Hepatic stellate cell (primary cell): ENCODE results near the gene SEPTIN3.

Experiments
- DNase-seq: peaks from one replicate; pipeline ENCODE4 v3.0.0; 2011; ENCODE audit warnings: low spot score

Gene SEPTIN3

DNA sequence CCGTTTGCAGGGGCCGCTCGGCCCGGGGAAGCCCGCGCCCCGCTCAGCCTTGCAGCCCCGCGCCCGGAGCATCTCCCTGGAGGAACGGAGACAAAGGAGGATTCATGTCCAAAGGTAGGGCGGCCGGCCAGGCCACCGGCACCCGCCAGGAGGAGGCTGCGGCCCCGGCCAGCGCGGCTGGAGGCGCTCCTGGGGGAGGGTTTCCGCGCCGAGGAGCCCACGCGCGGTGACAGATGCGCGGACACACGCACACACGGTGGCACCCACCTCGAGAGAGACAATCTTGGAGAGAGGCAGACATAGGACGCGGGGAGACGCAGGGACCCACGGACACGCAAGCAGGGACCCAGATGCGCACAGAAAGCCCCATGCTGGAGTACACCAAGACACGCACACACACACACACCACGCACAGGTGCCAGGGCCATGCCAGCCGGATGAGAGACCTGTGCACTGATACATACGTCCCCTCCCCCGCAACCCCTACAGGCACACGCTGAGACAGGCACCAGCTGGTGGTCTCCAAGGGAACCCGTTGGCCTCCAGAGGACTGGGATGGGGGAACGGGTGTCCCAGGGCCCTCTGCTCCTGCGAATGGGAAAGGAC lies 7.8 kb downstream of the SEPTIN3 start:
- no peak for DNase-seq

DNA sequence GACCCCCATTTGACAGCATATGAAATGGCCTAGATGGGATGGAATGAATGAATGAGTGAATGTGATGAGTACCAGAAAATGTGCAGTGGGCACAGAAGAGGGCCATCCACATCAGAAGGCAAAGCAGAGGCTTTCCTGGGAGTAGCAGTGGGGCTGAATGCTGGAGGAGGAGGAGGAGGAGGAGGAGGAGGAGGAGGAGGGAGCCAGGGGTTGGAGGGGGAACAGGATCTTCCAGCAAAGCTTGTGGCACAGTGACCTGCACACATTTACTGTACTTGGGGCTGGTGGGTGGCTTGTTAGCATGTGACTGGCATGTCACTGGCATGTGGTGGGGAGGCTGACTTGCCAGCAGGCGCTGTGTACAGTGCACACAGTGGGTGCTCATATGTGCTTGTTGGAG lies 9.5 kb downstream of the SEPTIN3 start:
- DNase-seq: no peak

DNA sequence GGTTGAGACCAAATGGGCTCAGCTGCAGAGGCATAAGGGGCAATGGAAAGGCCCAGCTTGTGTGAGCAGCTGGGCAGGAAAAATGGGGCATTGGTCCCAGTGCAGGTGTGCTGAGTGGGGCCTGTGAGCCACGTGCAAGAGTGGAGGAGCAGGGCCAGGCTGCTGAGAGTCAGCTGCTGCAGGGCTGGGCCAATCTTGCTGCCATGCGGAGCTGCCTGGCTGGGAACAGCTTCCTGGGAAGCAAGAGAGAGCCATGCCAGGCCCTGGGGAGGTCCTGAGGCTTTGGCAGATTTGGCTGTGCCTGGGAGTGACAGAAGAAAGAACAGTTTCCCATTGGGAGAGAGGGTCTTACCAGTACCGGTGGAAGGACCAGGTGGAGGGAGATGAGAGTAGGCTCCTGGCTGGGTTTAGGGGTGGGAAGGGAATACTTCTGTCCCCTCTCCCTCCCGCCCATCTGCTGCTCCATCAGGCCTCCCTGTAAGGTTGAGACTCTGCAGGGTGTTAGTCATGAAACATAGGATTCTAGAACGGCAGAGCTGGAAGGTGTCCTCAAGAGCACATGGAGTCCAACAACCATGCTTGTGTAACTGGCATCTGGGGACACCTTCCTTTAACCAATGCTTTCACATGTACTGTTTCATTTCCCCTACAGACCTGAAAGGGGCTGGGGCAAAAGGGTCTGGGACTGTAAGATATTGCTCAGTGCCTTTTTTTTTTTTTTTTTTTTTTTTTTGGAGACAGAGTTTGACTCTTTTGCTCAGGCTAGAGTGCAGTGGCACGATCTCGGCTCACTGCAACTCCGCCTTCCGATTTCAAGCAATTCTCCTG lies 10.4 kb downstream of the SEPTIN3 start:
- no peak for DNase-seq

DNA sequence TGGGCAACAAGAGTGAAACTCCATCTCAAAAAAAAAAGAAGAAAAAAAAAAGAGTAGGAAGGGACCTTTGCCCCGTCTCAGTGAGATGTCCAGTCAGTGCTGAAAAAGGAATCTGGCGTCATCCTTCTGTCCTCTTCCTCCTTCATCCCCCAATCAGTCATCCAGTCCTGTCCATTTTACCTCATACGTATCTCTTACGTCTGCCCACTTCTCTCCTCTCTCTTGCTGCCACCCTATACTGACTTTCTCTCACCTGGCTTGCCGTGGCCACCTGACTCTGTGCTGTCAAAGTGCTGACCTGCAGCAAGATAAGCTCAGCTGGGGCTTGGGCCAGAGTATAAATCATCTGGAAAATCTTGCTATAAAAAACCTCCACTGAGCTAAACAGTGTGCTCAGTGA lies 13.6 kb downstream of the SEPTIN3 start:
- no peak for DNase-seq

DNA sequence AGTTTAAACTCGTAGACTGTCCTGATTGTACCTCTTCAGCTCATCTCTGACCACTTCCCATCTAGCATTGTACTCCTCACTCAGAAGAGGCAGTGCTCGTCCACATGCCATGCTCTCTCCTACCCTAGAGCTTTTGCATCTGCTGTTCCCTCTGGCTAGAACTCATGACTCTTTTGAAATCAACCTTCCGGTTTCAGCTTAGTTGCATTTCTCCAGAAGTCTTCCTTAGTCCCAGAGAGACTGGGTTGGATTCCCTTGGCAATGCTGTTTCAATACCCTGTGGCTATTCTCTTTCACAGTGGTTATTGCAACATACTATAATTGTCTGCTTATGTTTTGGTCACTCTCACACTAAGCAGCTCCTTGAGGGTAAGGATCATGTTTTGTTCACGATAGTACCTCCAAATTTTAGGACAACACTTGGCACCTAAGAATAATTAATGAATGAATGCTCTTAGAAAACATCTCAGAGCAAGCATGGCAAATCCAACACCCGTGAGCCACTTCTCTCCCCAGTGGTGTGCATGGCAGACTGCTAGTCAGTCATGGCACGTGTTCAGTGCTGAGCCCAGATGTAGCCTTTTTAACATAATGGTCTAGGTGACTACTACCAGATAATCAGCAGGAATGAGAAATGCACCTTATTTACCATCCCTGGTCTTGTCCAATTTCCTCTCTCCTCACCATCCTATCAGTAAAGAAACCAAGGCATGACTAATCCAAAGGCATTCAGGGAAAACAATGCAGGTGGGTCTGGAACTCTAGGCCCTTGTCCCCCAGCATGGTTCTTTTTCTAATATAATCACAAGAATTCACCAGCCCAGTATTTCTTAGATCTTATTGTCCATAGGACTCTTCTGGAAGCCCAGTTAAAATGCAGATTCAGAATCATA lies 14.5 kb downstream of the SEPTIN3 start:
- no peak for DNase-seq

DNA sequence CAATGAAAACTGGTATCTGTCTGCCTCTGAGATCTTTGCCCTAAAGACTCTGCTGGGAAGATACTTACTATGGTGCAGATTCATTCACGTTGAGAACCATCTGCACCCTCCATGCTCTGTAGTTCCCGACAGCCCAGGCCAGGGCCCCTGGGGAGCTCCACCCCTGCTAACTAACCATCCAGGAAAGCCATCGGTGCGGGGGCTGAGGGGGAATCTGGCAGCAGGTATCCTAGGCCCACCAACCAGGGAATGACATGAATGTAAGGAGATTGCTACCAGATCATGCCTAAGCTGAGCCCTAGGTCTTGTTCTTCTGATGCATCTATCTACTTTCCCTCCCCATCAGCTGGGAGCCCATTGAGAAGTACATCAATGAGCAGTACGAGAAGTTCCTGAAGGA lies 18.0 kb downstream of the SEPTIN3 start:
- no peak for DNase-seq

DNA sequence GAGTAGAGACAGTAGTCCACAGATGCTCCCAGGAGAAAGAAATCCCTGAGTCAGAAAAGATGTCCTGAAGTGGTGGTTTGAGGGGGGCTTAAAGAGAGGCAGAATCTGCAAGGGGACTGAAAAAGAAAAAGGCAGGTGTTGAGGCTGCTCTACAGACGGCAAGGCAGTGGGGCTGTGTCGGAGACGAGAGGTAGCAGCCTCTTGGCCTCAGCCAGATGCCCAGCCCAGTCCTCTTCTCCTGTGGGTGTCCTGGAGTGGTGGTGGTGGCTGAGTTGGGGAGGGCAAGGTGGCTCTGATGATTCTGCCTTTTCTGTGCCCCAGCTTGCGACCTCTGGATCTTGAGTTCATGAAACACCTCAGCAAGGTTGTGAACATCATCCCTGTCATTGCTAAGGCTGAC lies 20.0 kb downstream of the SEPTIN3 start:
- DNase-seq: no peak

DNA sequence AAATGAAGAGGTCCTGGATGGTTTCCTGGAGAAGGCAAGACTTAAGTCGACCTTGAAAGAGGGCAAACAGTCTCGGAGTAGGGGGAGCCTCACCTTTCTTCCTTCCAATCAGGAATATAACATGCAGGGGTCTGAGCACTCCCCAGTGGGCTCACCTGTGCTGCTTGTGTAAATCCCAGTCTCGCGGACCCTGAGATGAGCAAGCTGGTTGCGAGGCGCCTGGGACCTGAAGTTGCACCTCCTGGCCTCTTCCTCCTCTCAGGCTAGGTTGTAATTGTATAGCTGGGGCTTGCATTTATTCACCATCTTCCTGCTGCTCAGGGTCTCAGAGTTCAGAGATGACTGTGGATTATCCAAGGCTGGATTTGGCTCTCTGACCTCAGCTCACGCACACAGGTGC lies 21.9 kb downstream of the SEPTIN3 start:
- DNase-seq: no peak

DNA sequence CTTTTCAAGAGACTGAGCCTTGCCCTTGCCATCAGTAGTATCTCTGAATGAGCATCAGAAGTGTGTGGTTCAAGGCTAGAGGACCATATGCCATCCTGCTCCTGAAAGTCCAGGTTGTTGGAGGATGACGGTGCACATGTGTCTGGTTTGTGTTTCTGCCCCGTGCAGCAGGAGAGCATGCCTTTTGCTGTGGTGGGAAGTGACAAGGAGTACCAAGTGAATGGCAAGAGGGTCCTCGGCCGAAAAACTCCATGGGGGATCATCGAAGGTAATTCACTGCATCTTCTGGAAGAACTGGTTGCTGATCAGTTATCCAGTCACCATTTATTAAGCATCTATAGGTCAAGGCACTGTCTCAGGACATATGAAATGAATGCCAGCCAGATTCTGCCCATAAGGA lies 23.3 kb downstream of the SEPTIN3 start:
- DNase-seq: no peak

DNA sequence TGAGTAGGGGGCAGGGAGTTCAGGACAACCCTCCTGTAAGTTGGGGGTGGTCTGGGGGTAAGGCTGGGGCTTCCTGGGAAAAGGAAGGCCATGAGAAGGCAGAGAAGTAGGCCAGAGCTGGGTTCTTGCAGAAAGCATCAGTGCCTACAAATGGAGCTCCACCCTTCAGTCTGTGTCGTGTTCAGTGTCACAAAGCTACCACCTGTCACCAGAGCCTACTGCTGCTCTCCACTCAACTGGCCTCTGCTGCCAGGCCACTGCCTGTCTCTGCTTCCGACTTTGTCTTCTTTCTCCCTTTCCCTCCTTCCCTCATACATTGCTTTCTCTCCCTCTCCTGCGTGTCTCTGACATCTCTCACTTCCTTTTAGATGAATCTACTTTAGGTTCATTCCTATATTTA lies 26.0 kb downstream of the SEPTIN3 start:
- no peak for DNase-seq

DNA sequence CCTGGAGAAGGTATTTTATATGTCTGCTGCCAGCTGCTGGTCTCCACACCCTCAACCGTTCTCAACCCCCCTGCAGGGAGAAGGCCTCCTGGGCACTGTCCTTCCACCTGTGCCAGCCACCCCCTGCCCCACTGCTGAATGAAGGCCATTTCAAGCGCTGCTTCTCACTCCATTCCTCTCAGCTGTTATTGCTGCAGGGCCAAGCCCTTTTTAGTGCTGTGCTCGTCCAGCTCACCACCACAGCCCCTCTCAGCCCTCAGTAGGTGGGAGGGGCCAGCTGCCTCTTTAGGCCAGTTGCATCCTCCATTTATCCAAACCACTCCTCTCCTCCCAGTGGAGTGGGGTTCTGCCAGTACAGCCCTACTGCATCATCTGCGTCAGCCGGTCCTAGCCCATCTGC lies 27.6 kb downstream of the SEPTIN3 start:
- no peak for DNase-seq

DNA sequence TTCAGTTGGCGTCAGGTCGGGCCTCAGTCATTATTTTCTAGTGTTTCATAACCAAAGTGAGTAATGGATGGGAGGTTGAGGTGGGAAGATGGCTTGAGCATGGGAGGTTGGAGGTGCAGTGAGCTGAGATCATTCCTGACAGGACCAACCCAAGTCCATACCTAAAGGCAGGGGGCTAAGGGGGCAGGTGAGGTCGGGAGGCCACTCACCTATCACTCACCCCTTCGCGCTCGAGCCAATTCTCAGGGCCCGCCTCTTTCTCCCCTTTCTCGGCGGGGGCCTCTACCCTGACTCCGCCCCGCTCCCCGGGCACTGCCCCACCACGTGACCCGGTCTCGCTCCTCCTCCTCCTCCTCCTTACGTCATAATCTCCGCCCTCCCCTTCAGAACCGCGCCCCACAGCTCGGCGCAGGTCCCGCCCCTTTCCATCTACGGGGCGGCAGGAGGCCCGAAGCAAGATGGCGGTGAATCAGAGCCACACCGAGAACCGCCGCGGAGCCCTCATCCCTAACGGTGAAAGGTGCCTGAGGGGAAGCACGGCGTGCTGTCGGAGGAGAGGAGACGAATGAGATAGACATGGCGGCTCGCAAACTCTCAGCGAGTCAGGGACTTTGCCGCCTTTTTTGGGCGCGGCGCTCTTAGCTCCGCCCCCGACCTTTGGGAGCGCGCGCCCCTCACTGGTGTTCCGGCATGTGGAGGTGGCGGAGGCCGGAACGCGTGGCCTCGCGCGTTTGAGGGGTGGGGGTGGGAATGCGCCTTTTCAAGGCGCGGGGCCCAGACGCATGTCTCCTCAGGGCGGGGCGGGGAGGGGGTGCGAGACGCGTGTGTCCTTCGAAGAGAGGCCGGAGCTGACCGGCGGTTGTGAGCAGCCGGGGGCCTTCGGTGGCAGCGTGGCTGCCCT lies 29.4 kb downstream of the SEPTIN3 start, which contains the start of gene WBP2NL:
Gene WBP2NL, plus strand, starts transcription at position 428 of the 901 bp plus-strand sequence. Its CDS starts 31 bp downstream, at position 459.
- peak; percentile 58 for DNase-seq

DNA sequence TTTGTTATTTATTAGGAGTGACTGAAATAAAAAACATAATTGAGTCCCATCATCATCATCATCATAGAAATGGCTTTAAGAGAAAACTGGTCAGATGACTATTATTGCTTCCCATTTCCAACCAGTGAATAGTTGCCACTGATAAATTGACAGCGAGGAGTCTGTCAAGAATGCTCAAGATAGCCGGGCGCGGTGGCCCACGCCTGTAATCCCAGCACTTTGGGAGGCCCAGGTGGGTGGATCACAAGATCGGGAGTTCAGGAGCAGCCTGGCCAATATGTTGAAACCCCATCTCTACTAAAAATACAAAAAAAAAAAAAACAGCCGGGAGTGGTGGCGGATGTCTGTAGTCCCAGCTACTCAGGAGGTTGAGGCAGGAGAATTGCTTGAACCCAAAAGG lies 31.2 kb downstream of the SEPTIN3 start:
- DNase-seq: no peak

DNA sequence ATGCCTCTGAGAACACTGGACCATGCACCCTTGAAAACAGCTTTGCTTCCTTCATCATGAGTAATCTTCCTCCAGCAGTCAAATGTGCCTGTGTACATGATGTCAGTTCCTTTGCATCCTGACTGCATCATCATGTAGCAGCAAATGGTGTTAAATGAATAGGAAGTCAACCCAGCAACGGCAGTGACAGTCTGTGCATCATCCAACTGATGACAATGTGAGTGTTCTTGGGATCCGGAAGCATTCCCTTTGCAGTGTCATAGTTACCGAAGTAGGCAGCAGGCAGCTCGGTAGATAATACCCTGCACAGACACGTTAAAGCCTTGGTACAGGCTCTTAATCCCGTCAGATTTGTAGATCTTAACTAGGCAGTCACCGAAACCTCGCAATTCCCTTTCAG lies 31.9 kb downstream of the SEPTIN3 start:
- no peak for DNase-seq

DNA sequence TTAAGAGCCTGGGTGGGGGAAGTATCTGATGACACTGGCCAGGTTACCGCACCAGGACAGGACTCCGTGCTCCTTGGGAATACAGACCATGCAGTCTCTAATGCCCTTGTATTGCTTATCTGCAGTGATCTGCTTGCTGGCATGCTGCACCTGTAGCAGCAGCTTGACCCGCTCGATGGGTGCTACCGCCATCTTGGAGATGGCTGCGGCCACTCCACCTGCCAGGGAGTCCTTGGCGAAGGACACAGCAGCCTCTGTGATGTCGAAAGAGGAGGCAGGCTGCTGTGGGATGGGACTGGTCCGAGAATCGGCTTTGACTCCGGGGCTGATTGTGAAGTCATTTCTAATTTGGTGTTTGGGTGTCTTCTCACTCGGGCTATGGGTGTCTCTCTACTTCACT lies 32.5 kb downstream of the SEPTIN3 start:
- no peak for DNase-seq

DNA sequence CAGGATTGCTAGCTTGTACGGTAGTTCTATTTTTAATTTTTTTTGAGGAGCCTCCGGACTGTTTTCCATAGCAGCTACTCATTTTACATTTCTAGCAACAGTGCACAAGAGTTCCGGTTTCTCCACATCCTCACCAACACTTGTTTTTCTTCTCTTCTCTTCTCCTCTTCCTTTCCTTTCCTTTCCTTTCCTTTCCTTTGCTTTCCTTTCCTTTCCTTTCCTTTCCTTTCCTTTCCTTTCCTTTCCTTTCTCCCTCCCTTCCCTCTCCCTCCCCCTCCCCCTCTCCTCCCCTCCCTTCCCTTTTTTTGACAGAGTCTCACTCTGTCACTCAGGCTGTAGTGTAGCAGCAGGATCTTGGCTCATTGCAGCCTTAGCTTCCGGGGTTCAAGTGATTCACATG lies 38.7 kb downstream of the SEPTIN3 start:
- DNase-seq: no peak

DNA sequence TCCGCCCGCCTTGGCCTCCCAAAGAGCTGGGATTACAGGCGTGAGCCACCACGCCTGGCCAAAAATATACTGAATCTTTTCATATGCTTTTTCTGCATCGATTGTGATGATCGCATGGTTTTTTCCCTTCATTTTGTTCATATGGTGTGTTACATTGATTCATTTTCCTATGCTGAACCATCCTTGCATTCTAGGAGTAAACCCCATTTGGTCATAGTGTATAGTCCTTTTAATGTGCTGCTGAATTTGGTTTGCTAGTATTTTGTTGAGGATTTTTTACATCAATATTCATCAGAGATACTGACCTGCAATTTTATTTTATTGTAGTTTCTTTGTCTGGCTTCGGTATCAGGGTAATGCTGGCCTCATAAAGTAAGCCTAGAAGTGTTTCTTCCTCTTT lies 41.5 kb downstream of the SEPTIN3 start:
- DNase-seq: no peak

DNA sequence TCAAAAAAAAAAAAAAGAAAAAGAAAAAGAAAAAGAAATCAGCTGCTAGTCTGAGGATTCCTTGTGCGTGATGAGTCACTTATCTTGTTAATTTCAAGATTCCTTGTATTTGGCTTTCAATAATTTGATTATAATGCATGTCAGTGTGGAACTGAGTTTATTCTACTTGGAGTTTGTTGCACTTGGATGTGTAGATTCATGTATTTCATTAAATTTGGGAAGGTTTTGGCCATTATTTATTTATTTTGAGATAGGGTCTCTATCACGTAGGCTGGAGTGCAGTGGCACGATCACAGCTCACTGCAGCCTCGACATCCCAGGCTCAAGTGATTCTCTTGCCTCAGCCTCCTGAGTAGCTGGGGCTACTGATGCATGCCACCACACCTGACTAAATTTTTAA lies 44.1 kb downstream of the SEPTIN3 start:
- DNase-seq: no peak

DNA sequence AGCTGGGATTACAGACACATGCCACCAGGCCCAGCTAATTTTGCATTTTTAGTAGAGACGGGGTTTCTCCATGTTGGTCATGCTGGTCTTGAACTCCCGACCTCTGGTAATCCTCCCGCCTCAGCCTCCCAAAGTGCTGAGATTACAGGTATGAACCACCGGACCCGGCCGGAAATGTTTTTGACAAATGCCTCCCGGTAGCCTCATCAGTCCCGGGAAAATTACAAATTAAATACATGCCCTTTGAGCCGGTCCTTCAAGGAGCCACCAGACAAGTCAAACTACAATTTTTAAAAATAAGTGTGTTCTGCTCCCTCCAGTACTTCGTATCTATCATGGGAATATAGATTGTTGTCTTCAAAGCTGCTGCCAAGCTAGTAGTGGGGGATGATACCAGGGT lies 46.9 kb downstream of the SEPTIN3 start:
- DNase-seq: no peak

DNA sequence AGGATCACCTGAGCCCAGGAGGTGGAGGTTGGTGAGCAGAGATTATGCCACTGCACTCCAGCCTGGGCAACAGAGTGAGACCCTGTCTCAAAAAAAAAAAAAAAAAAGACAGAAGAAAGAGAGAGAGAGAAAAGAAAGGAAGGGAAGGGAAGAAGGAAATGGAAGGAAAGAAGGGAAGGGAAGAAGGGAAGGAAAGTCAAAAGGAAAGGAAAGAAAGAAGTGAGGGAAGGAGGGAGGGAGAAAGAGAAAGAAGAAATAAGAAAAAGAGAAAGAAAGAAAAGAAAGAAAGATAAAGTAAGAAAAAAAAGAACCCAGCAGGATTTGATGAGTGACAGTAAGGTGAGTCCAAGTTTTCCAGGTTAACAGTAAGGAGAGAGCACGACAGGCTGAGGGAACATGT lies 49.0 kb downstream of the SEPTIN3 start:
- no peak for DNase-seq
